Activated naive CD8-positive, alpha-beta T cell treated with anti-CD3 and anti-CD28 coated beads for 36 hours (primary cell): Measurements from ENCODE around the gene FANCG. TPM values are rescaled to one million over a fixed set of nuclear protein-coding genes. Genes with fewer than 3 reads are reported as not detected.

Experiments used
- DNase-seq: peaks from one replicate; pipeline ENCODE4 v3.0.0; 2021
- H3K27ac Mint-ChIP-seq: one replicate; pipeline ENCODE4 v1.8.0; 2022; ENCODE audit warnings: mild to moderate bottlenecking, moderate library complexity, mixed read lengths
- H3K27me3 Mint-ChIP-seq: one replicate; pipeline ENCODE4 v1.8.0; 2022; ENCODE audit warnings: mild to moderate bottlenecking, mixed read lengths
- H3K36me3 Mint-ChIP-seq: one replicate; pipeline ENCODE4 v1.8.0; 2021; ENCODE audit warnings: mild to moderate bottlenecking, mixed read lengths
- H3K4me1 Mint-ChIP-seq: one replicate; pipeline ENCODE4 v1.8.0; 2021; ENCODE audit warnings: mixed read lengths
- H3K4me3 Mint-ChIP-seq: one replicate; pipeline ENCODE4 v1.8.0; 2022; ENCODE audit warnings: mild to moderate bottlenecking, moderate library complexity, mixed read lengths
- H3K9me3 Mint-ChIP-seq: one replicate; pipeline ENCODE4 v1.8.0; 2022; ENCODE audit warnings: mixed read lengths
- total RNA-seq, 2 experiments: library from RNA; stranded (reverse); gene quantifications; one replicate each; pipeline ENCODE4 v1.2.3, GENCODE V29; 2021

The FANCG gene
- total RNA-seq, 2 experiments from 2014 or later, result 92.8 to 113 TPM

DNA sequence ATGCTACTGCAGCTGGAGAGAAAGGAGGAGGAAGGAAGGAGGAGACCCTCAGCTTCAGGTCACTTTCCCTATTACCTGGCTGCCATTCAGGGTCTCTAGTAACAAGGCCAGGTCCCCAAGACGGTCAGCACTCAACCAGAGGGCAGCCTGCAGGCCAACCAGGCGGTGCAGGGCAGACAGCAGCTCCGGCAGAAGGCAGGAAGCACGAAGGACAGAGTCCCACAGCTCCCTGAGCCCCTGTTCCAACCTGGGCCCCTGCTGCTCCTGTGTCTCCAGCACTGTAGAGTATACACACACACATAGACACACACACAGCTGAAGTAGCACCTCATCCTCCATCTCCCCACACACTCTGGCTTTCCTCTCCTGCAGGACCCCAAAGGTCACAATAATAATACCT lies 1.7 kb downstream of the FANCG start:
- Mint-ChIP-seq H3K36me3 (peaks cover 39% of the 10 kb centered on the region), H3K27me3 (no peaks in the 10 kb centered on the region), H3K27ac (no peak overlapping the region)

DNA sequence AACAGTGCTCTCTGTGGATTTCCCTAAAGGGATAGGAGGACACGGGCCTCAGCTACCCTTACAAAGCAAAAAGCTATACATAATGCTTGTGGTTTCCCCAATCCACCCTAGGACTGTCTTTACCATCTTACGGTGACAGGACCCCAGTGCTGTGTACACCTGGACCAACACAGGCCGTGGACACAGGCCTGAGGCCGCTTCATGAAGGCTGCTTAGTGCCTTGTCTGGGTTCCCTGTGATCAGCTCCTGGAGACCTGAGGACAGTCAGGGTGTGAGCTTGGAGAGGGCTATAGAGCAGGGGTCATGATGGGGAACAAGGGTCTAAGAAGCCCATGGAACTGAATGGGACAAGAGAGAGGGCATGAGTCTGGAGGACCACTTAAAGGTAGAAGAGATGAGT lies 2.9 kb downstream of the FANCG start:
- peaks cover 6% of the 10 kb centered on the region for H3K27me3 Mint-ChIP-seq

More for the DNA sequence above, 1.7 kb downstream of the FANCG start:
- Mint-ChIP-seq H3K4me1 (peaks cover 23% of the 10 kb centered on the region), H3K4me3 (peak overlapping the region; percentile 96), H3K9me3 (no peaks in the 10 kb centered on the region)
- DNase-seq, result no peak

DNA sequence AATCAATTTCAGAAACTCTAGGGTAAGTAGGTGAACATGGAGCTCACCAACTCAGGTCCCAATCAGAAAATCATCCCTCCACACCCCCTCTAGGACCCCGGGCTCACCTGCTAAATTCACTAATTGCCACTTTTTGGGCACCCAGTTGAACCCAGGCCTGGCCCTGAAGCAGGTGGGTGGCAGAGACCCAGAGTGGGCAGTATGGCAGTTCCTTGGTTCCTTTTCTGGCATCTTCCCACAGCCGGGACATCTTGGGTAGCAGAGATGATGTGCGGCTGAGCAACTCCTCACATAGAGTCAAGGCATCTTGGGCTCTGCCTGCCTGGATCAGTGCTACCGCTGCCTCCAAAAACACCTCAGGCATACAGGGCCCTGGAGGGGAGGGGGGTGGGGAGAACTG lies 4.4 kb downstream of the FANCG start:
- H3K4me1 Mint-ChIP-seq, result peaks cover 35% of the 10 kb centered on the region
- no peaks in the 10 kb centered on the region for H3K9me3 Mint-ChIP-seq
- H3K27me3 Mint-ChIP-seq, result peaks cover 6% of the 10 kb centered on the region
- H3K4me3 Mint-ChIP-seq, result no peak overlapping the region
- H3K27ac Mint-ChIP-seq, result no peak overlapping the region
- peaks cover 54% of the 10 kb centered on the region for H3K36me3 Mint-ChIP-seq
- DNase-seq, result no peak

More for the DNA sequence above, 2.9 kb downstream of the FANCG start:
- Mint-ChIP-seq H3K4me1 (peaks cover 28% of the 10 kb centered on the region), H3K4me3 (no peak overlapping the region), H3K27ac (no peak overlapping the region), H3K36me3 (peaks cover 42% of the 10 kb centered on the region), H3K9me3 (no peaks in the 10 kb centered on the region)
- DNase-seq, result no peak

DNA sequence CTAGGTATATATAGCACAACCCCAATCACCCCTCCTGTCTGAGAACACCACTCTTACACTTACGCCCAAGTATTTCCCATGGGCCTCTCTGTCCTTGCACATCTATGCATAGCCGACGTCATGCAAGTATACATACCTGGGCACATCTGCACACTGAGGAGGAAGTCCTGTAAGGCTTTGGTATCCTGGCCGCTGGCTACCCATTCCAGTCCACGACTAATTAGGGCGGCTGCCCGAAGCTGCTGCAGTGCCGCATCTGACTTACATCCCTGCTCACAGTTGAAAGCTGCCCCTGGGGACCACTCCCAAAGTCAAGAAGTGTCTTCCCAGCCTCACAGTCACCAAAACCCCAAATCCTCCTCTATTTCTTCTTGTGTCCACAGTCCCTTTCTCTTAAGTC lies 5.0 kb downstream of the FANCG start:
- peaks cover 36% of the 10 kb centered on the region for H3K4me1 Mint-ChIP-seq
- H3K27ac Mint-ChIP-seq, result no peak overlapping the region
- no peak overlapping the region for H3K4me3 Mint-ChIP-seq
- H3K9me3 Mint-ChIP-seq, result no peaks in the 10 kb centered on the region
- peaks cover 58% of the 10 kb centered on the region for H3K36me3 Mint-ChIP-seq
- DNase-seq, result no peak
- H3K27me3 Mint-ChIP-seq, result peaks cover 6% of the 10 kb centered on the region

DNA sequence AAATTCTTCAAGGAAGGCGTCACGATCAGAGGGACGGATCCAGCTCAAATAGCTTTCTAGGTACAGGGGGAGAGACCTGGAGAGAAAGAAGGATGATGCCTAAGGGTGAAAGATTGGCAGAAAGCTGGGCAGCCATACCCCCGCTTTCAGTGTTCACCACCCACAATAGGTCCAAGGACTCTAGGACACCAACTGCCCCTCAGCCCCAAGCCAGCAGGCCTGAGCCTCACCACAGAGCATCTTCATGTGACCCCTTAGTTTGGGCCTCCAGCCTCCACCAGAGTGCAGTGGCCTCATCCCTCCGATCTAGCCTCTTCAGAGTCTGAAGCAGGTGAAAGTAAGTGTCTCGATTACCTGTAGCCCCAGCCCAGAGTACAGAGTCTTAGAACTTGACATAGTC lies 5.6 kb downstream of the FANCG start:
- H3K27me3 Mint-ChIP-seq, result peaks cover 6% of the 10 kb centered on the region
- DNase-seq, result no peak
- peaks cover 61% of the 10 kb centered on the region for H3K36me3 Mint-ChIP-seq
- H3K9me3 Mint-ChIP-seq, result no peaks in the 10 kb centered on the region
- no peak overlapping the region for H3K4me3 Mint-ChIP-seq
- peaks cover 39% of the 10 kb centered on the region for H3K4me1 Mint-ChIP-seq
- H3K27ac Mint-ChIP-seq, result peak overlapping the region; percentile 44

DNA sequence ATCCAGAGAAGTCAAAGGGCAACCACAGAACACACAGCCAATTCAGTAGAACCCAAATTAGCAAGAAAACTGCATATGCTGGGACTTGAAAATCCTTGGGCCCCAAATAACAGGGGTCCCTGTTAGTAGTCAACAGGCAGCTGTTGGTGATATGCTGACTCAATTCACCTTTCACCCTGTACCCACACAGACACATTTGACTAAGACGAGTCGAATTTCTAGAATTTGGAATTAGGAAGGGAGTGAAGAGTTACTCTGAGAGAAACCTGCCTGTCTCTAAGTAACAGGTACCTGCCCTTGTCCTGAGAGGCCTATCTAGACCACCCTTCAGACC lies 6.5 kb downstream of the FANCG start:
- Mint-ChIP-seq H3K4me1 (peaks cover 41% of the 10 kb centered on the region), H3K36me3 (peaks cover 61% of the 10 kb centered on the region), H3K4me3 (peak overlapping the region; percentile 93), H3K9me3 (no peaks in the 10 kb centered on the region), H3K27me3 (peaks cover 6% of the 10 kb centered on the region), H3K27ac (peak overlapping the region; percentile 95)
- no peak for DNase-seq

DNA sequence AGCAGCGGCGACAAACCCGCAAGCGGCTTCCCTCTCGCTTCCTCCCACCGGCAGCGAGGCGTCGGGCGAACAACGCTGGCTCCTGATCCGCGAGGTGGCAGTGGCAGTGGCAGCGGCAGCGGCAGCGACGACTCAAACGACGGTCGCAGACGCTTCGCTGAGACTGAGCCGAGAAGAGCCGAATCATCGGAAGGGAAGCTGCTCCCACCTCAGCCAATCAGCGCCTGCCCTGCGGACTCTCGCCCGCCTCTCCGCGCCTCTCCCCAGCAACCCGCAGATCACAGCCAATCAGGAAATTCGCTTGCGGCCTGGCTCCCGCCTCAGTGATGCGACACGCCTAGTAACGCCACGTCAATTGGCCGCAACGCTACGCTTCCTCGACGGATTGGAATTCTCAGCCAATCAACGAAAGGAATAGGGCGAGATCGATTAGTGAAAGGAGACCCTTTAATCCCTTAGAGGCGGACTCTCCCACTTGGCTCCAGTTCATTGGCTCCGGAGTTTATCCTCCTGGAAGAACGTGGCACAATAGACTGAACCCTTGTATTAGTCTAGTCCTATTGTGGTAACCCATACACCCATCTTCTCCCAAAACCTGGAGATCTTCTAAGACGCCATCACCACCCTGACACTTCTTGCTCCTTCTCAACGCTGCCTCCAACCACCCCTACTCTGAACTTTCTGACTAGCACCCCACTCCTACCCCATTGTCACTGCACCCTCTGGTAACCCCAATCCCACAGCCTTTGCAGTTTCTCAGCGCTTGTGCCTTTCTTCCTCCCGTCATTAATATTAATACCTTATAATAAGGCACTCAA lies 7.1 kb downstream of the FANCG start, which contains the start of gene VCP:
Gene VCP (minus strand): TSS at position 165 of the 818 bp plus-strand sequence. CDS start 272 bp downstream, outside the sequence.
- Mint-ChIP-seq H3K27ac (peak within 1 kb of the TSS; percentile 95), H3K4me3 (peak within 1 kb of the TSS; percentile 93), H3K4me1 (peaks cover 40% of the 10 kb centered on the region), H3K36me3 (peaks cover 61% of the 10 kb centered on the region), H3K27me3 (peaks cover 6% of the 10 kb centered on the region), H3K9me3 (no peaks in the 10 kb centered on the region)
- peak; percentile 97 for DNase-seq

DNA sequence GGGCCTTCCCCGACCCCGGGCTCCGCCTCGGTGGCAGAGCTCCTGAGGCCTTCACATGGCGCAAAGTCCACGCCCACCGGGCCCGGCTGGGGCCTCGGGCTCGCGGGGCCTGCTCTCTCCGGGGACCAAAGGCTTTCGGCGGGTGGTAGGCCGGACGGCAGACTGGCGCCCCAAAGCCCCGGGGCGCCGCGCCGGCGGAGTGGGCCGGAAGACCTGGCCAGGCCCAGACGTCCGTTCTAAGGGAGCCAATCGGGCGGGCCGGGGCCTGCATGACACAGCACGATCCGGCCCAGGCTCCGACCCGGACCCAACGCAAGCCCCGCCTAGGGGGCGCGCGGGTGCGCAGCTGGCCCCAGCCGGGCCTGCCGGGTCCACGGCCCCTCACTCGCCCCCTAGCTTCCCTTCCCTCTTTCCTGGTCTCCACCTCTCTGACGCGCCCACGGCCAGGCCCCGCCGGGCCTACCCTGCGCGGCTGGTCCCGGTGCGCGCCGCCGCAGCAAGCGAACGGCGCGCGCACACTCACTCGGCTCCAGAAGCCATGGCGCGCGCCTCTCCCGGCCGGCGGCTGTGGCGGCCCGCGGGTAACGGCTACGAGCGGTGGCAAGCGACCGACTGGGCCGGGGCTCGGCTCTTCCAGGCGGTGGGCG lies 7.8 kb downstream of the FANCG start:
- peak; percentile 84 for DNase-seq
- Mint-ChIP-seq H3K27me3 (peaks cover 6% of the 10 kb centered on the region), H3K4me3 (peak overlapping the region; percentile 93), H3K36me3 (peaks cover 62% of the 10 kb centered on the region), H3K27ac (peak overlapping the region; percentile 95), H3K9me3 (no peaks in the 10 kb centered on the region), H3K4me1 (peaks cover 44% of the 10 kb centered on the region)

DNA sequence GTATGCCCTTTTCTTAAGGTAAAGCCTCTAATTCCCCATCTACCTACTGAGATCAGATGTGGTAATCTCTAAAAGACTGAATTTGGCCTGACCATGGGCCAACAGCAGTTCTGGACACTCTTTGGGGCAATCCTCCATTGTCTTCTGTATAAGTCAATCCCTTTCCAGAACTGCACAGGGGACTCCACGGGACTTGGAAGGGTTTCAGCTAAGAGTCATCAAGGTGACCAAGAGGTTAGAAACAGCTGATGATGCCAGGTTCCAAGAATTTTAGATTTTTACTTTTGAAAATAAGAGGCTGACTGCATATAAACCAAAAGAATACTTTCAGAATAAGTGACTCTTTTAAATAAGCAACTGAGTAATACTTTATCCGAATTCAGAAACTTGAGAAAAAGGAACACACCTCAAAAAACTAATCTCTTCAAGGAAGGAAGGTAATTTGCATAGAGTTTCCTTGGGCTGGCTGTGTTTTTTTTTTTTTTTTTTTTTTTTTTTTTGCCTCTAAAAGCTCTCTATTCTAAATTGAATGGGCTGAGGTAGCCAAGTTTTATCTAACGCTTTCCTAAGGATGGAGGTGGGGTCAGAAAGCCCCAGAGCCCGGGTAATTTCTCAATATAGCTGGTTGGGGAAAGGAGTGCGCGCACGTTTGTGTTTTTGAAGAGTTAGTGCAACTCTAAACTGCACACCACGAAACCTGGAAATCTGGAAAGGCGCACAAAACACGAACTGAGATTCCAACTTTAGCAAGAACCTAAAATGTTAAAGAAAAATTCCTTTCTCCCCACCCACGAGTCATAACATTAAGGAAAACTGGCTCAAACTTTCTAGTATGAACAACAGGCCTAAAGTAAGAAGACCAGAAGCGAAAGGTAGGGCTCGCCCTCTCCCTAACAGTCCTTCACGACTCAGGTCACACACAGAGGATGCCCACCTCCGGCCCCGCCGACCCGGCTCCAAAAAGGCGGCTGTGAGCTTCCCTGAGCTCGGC lies 8.6 kb downstream of the FANCG start:
- Mint-ChIP-seq H3K27me3 (peaks cover 6% of the 10 kb centered on the region), H3K4me3 (peak overlapping the region; percentile 93), H3K36me3 (peaks cover 66% of the 10 kb centered on the region), H3K4me1 (peaks cover 47% of the 10 kb centered on the region), H3K27ac (peak overlapping the region; percentile 95), H3K9me3 (no peaks in the 10 kb centered on the region)
- no peak for DNase-seq

DNA sequence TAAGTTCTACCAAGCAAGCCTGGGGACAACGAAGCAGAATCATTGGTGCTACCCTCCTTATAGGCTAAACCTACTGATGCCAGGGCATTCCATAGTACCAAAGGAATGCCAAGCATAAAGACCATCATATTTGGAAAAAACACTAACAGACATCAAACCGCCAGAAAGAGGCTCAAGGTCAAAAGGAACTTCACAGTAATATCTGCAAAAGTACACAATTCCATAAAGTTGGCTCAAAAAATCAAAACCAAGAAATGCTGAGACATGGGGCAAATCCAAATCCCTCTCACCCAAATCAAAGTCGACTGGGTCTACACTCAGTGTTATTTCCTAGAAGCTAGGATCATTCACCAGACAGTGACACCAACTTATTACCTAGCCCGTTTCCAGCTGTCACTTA lies 10.7 kb downstream of the FANCG start:
- H3K27ac Mint-ChIP-seq, result no peak overlapping the region
- H3K27me3 Mint-ChIP-seq, result peaks cover 6% of the 10 kb centered on the region
- H3K9me3 Mint-ChIP-seq, result no peaks in the 10 kb centered on the region
- H3K4me1 Mint-ChIP-seq, result peaks cover 47% of the 10 kb centered on the region
- peaks cover 64% of the 10 kb centered on the region for H3K36me3 Mint-ChIP-seq
- no peak for DNase-seq
- H3K4me3 Mint-ChIP-seq, result peak overlapping the region; percentile 32

DNA sequence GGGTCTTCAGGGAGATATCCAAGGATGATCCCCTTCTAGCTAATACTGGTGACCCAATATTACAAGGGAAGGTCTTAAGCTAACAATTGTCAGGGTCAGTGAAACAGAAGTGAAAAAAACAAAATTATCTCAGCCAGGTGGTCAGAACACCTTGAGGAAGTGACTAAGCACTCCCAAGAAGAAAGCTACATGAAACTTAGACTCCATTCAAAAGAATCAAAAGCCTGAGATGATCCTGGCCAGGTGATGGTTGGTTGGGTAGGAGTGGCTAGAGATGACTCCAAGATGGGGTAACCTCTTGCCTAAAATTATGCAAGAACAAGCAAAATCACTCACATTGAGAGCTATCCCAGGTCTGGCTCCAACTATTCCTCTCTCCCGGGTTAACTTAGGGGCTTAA lies 12.7 kb downstream of the FANCG start:
- peak overlapping the region; percentile 43 for H3K27ac Mint-ChIP-seq
- peaks cover 64% of the 10 kb centered on the region for H3K36me3 Mint-ChIP-seq
- no peaks in the 10 kb centered on the region for H3K27me3 Mint-ChIP-seq
- no peak overlapping the region for H3K4me3 Mint-ChIP-seq
- peaks cover 37% of the 10 kb centered on the region for H3K4me1 Mint-ChIP-seq
- H3K9me3 Mint-ChIP-seq, result no peaks in the 10 kb centered on the region
- DNase-seq, result no peak

DNA sequence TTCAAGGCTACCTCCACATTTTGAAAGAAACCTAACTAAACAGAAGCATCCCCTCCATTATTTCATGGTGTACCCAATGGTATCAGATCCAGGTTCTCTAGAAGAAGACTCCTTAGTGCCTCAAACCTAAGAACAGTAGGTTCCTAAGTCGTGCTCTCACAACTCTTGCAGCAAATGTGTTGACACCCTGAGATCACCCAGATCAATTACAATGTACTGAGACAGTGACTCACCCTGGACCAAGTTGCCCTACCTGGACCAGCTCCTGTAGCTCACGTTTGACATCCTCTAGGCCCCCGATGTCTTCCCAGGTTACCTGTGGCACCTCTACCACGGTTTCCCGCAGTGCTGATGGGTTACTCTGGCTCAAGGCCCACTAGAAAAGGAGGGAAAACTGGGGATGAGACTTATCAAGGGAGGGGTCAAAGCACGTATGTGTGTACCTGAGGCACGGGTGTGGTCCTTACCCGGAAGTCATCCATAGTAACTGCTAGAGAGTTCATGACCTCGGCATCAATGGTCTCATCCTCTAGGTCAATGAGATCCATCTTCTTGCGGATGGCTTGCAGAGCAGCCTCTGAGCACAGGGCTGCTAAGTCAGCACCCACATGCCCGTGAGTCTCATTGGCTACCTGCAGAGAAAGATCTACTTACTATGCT lies 19.1 kb downstream of the FANCG start:
- peaks cover 62% of the 10 kb centered on the region for H3K36me3 Mint-ChIP-seq
- H3K27ac Mint-ChIP-seq, result no peak overlapping the region
- H3K4me1 Mint-ChIP-seq, result no peaks in the 10 kb centered on the region
- DNase-seq, result no peak
- no peak overlapping the region for H3K4me3 Mint-ChIP-seq
- H3K9me3 Mint-ChIP-seq, result no peaks in the 10 kb centered on the region
- H3K27me3 Mint-ChIP-seq, result no peaks in the 10 kb centered on the region

DNA sequence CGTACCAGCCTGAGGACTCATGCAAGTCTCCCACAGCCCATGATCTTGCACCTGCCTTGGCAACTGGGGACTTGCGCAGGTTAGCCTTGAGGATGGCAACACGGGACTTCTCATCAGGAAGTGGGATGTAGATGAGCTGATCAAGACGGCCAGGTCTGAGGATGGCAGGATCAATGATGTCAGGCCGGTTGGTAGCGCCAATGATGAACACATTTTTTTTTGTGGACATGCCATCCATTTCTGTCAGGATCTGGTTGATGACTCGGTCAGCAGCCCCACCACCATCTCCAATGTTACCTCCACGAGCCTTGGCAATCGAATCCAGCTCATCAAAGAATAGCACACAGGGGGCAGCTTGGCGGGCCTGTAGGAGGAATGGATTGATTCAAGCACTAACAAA lies 20.3 kb downstream of the FANCG start:
- H3K4me3 Mint-ChIP-seq, result no peak overlapping the region
- H3K4me1 Mint-ChIP-seq, result no peaks in the 10 kb centered on the region
- H3K9me3 Mint-ChIP-seq, result no peaks in the 10 kb centered on the region
- no peak overlapping the region for H3K27ac Mint-ChIP-seq
- H3K36me3 Mint-ChIP-seq, result peaks cover 60% of the 10 kb centered on the region
- no peaks in the 10 kb centered on the region for H3K27me3 Mint-ChIP-seq
- no peak for DNase-seq

DNA sequence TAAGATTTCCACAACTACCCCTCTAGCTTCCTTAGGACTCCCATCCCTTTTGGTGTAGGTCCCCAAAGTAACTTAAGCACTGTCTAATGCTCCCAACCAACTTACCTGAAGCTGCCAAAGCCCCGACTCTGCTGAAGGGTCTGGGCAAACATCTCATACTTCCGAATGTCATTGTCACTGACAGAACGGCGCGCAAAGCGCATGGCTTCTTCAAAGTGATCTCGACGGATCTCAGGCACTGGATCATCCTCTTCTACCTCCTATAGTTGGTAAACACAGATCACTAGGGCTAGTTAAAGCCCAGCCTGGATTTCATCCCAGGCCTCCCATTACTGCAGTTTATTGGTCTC lies 22.5 kb downstream of the FANCG start:
- Mint-ChIP-seq H3K27me3 (no peaks in the 10 kb centered on the region), H3K27ac (peak overlapping the region; percentile 64), H3K36me3 (peaks cover 56% of the 10 kb centered on the region), H3K4me3 (no peak overlapping the region), H3K9me3 (no peaks in the 10 kb centered on the region), H3K4me1 (no peaks in the 10 kb centered on the region)
- DNase-seq, result no peak
